ENCODE results near the gene C17orf67. TPM values are rescaled to one million over a fixed set of nuclear protein-coding genes. Genes with fewer than 3 reads are reported as not detected.

The C17orf67 gene
- total and polyA plus RNA-seq, 2 of the 8 experiments (the other 6 are each of a cell fraction or from before 2014, with no cell fraction given) = 0.67 to 2.2 TPM

- no peak for TF ChIP-seq SP1 (IDR thresholded peaks at IDR 0.05; ENCODE audit: low read depth, low read length)
Observed at GRCh38 chr17:56822725-56823124, 11.0 kb downstream of the C17orf67 start (continued).

Data from H1 (cell line).